IMR-90 (cell line): ENCODE measurements around the gene HOOK1. TPM values are rescaled to one million over a fixed set of nuclear protein-coding genes. Genes with fewer than 3 reads are reported as not detected.

Source experiments
- polyA plus RNA-seq, 3 experiments: library from polyadenylated mRNA; depleted of rRNA; stranded (reverse); fragments of >200 nt; gene quantifications; 2 replicates each; pipeline ENCODE4 v1.2.3, GENCODE V29; 2012; ENCODE audit warnings: low replicate concordance in 1 of 3
- total RNA-seq: library from RNA; depleted of rRNA; stranded (reverse); fragments of >200 nt; gene quantifications from 2 replicates; pipeline ENCODE4 v1.2.3, GENCODE V29; 2012; rRNA removed

HOOK1 gene
- total and polyA plus RNA-seq, 2 of the 4 experiments (the other 2 are of a cell fraction), result not detected

Other genes with a start within 250 kb of the HOOK1 start
- gene CYP2J2, start 111.8 kb downstream of the HOOK1 start, total RNA-seq, result 0.18 TPM in 1 of 2 replicates, not detected in the other
- 0.09 TPM in 1 of 2 replicates, not detected in the other for gene CYP2J2, start 111.8 kb downstream of the HOOK1 start, polyA plus RNA-seq (2012; rRNA removed)